A549 (cell line): ENCODE data around the gene IGF2BP1. TPM values are rescaled to one million over a fixed set of nuclear protein-coding genes. Genes with fewer than 3 reads are reported as not detected.
A peak's percentile ranks its signal among the peaks of the same experiment; 100 is the strongest.
"Not testable (repeated sequence)": the region's sequence is repeated elsewhere in the genome, so short reads cannot be mapped to it uniquely, and the experiment has no call there.

ENCODE experiments used
- ATAC-seq, 2 experiments: fragments of 200-7000 bp in 1 of 2; fragments of >200 bp in 1 of 2; cut with Nextera tagmentation in 1 of 2; cut with Tn5 transposase in 1 of 2; 3 replicates each; pipeline versions ENCODE4 v1.8.0 to v1.9.1; 2018 to 2020; ENCODE audit warnings: mild to moderate bottlenecking in 1 of 2, moderate library complexity in 1 of 2
- CTCF ChIA-PET: fragments of 300-600 bp; sonication (Branson Sonifier 250); formaldehyde crosslinking; extraction: SDS; loops from one replicate; lab custom pipeline; 2021; ENCODE audit warnings: antibody characterized with exemption, inconsistent platforms; lab: Yijun Ruan, JAX
- POLR2A ChIA-PET: fragments of 350-600 bp; formaldehyde crosslinking; extraction: SDS; loops from one replicate; lab custom pipeline; 2021; ENCODE audit warnings: antibody characterized with exemption, inconsistent platforms; lab: Yijun Ruan, JAX
- DNase-seq, 2 experiments: peaks; one replicate each; pipeline versions ENCODE4 v3.0.0 to v3.0.0-alpha.2; 2011 to 2016; ENCODE audit warnings: low read depth in 1 of 2, low spot score in 1 of 2
- FAIRE-seq: peaks from 2 replicates; lab custom pipeline; 2011; peaks lifted over from hg19 to GRCh38; lab: Jason Lieb, UNC
- H3K27ac ChIP-seq, 2 experiments: fragments of >200 bp; sonication (Bioruptor Twin); formaldehyde crosslinking; 3 replicates each; pipeline ENCODE4 v1.5.1; 2016 to 2017
- H3K4me1 ChIP-seq: fragments of >200 bp; sonication (Bioruptor Twin); formaldehyde crosslinking; 3 replicates; pipeline ENCODE4 v1.6.1; 2016
- H3K4me2 ChIP-seq: fragments of >200 bp; sonication (Bioruptor Twin); formaldehyde crosslinking; 3 replicates; pipeline ENCODE4 v1.6.1; 2016
- H3K4me3 ChIP-seq: fragments of >200 bp; sonication (Bioruptor Twin); formaldehyde crosslinking; 3 replicates; pipeline ENCODE4 v1.5.1; 2016
- H3K9me3 ChIP-seq: fragments of >200 bp; sonication (Bioruptor Twin); formaldehyde crosslinking; 3 replicates; pipeline ENCODE4 v1.6.1; 2016
- BHLHE40 ChIP-seq: IDR thresholded peaks from 2 replicates; pipeline ENCODE4 v1.6.1; 2012; ENCODE audit warnings: low read depth, low read length, inconsistent platforms
- CBX8 ChIP-seq: fragments of 200-600 bp; sonication (generic); IDR thresholded peaks from 2 replicates; pipeline ENCODE4 v1.6.1; 2016
- CHD2 ChIP-seq: fragments of 150-350 bp; IDR thresholded peaks from 2 replicates; pipeline ENCODE4 v1.6.1; 2014; ENCODE audit warnings: low read length; ENCODE audit not compliant: partially characterized antibody
- CHD4 ChIP-seq: fragments of 200-600 bp; sonication (generic); IDR thresholded peaks from 2 replicates; pipeline ENCODE4 v1.6.1; 2016; ENCODE audit warnings: antibody characterized with exemption, mild to moderate bottlenecking, borderline replicate concordance
- EHF ChIP-seq: fragments of 250-450 bp; sonication (Bioruptor Pico); IDR thresholded peaks from 2 replicates; pipeline ENCODE4 v1.5.0; 2020; ENCODE audit warnings: mild to moderate bottlenecking
- ESRRA ChIP-seq: fragments of 150-350 bp; IDR thresholded peaks from 2 replicates; pipeline ENCODE4 v1.6.1; 2014; ENCODE audit warnings: mild to moderate bottlenecking, low read length, borderline replicate concordance
- FOSL2 ChIP-seq, 2 experiments: fragments of 450-650 bp in 1 of 2; fragments of >200 bp in 1 of 2; sonication (Bioruptor Twin) in 1 of 2; formaldehyde crosslinking; IDR thresholded peaks; 2 replicates each; pipeline versions ENCODE4 v1.5.0 to v1.6.1; 2016 to 2020; ENCODE audit warnings: mild to moderate bottlenecking in 1 of 2, moderate library complexity in 1 of 2
- GATA3 ChIP-seq: IDR thresholded peaks from 2 replicates; pipeline ENCODE4 v1.6.1; 2012; ENCODE audit warnings: borderline replicate concordance
- HDAC2 ChIP-seq: fragments of 200-600 bp; sonication (generic); IDR thresholded peaks from 2 replicates; pipeline ENCODE4 v1.6.1; 2016
- HOXA7 ChIP-seq: fragments of 250-450 bp; sonication (Bioruptor Pico); IDR thresholded peaks from 2 replicates; pipeline ENCODE4 v1.5.0; 2020; ENCODE audit warnings: mild to moderate bottlenecking, moderate library complexity
- HOXB13 ChIP-seq: fragments of 250-450 bp; sonication (Bioruptor Pico); IDR thresholded peaks from 2 replicates; pipeline ENCODE4 v1.5.0; 2020; ENCODE audit warnings: low read depth, mild to moderate bottlenecking, moderate library complexity
- KDM5A ChIP-seq: fragments of 200-600 bp; sonication (generic); IDR thresholded peaks from 2 replicates; pipeline ENCODE4 v1.6.1; 2016; ENCODE audit warnings: antibody characterized with exemption, mild to moderate bottlenecking
- MAFK ChIP-seq: fragments of 450-650 bp; IDR thresholded peaks from 2 replicates; pipeline ENCODE4 v1.6.1; 2014; ENCODE audit not compliant: partially characterized antibody
- MYC ChIP-seq: IDR thresholded peaks from 2 replicates; pipeline ENCODE4 v1.6.1; 2012; ENCODE audit warnings: mild to moderate bottlenecking, inconsistent platforms, low read length, improper control_type of control experiment, borderline replicate concordance
- POLR2AphosphoS2 ChIP-seq: conservative IDR thresholded peaks from 2 replicates; pipeline ENCODE4 v1.6.1; 2012; ENCODE audit warnings: low read length, improper control_type of control experiment, inconsistent platforms
- RFX5 ChIP-seq: fragments of 450-650 bp; IDR thresholded peaks from 2 replicates; pipeline ENCODE4 v1.7.1; 2014; ENCODE audit warnings: antibody characterized with exemption, mild to moderate bottlenecking, moderate library complexity
- SREBF2 ChIP-seq: fragments of 450-650 bp; IDR thresholded peaks from 2 replicates; pipeline ENCODE4 v1.6.1; 2014; ENCODE audit warnings: mild to moderate bottlenecking, moderate library complexity
- ZC3H11A ChIP-seq: fragments of 450-650 bp; IDR thresholded peaks from 2 replicates; pipeline ENCODE4 v1.6.1; 2014; ENCODE audit warnings: antibody characterized with exemption, mild to moderate bottlenecking
- WGBS: methylation state at CpG from one replicate; pipeline ENCODE4 v1.1.6; 2017; ENCODE audit errors: missing lambda C conversion rate; 5-methylcytosine and 5-hydroxymethylcytosine counted together
- polyA plus RNA-seq, 4 experiments: library from polyadenylated mRNA; depleted of rRNA in 3 of 4; stranded (reverse); fragments of >200 nt; fragmentation: RNase III in 1 of 4; extraction: RNeasy Plus Mini Kit Qiagen cat#74134 plus additional on column Dnase treatment in 1 of 4; gene quantifications; 2 replicates in 3 of 4; 3 replicates in 1 of 4; pipeline ENCODE4 v1.2.3, GENCODE V29; 2011 to 2017
- small RNA-seq, 6 experiments: library from RNA; depleted of rRNA; stranded (forward); fragments of <200 nt; gene quantifications; one replicate each; pipeline ENCODE3, GENCODE V24; 2012
- TF ChIP-seq, protein P1 (sequence below): IDR thresholded peaks from 2 replicates; pipeline ENCODE4 v1.6.1; 2012

IGF2BP1 gene
- polyA plus RNA-seq, 2 of the 4 experiments (the other 2 are of a cell fraction), result 26.2 to 40.3 TPM

DNA sequence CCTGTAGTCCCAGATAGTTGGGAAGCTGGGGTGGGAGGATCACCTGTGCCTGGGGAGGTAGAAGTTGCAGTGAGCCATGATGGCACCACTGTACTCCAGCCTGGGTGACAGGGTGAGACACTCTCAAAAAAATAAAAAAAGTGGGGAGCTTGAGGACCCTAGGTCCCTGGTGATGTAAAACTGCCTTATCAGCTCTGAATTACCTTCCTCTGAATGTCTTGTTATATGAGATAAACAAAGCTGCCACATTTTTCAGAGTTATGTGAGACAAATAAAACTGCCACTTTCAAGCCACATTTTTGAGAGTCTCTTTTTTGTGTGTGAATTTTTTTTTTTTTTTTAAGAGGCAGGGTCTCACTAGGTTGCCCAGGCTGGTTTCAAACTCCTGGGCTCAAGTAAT is 103.4 kb downstream of the IGF2BP1 start:
- no peak for TF ChIP-seq HOXA7 (CRISPR knock-in tag)
- no peak overlapping the region for H3K4me2 ChIP-seq
- FAIRE-seq, result no peak
- no peak for ATAC-seq
- no peak overlapping the region for H3K4me3 ChIP-seq
- H3K9me3 ChIP-seq, result no peaks in the 10 kb centered on the region
- H3K27ac ChIP-seq, result peak overlapping the region; percentile 59 to 83
- H3K4me1 ChIP-seq, result peaks cover 25% of the 10 kb centered on the region
- CTCF ChIA-PET, result interaction anchor here (0.6 to 2.6 kb wide), 6 partner anchors 10 to 1197 kb away, joined by 3 to 11 read pairs (median 4); no protein-coding TSS in a partner anchor
- POLR2A ChIA-PET, result interaction anchor here (1.7 kb wide), 1 partner anchor 41 kb away, joined by 4 read pairs; no protein-coding TSS in a partner anchor
- no peak for DNase-seq

DNA sequence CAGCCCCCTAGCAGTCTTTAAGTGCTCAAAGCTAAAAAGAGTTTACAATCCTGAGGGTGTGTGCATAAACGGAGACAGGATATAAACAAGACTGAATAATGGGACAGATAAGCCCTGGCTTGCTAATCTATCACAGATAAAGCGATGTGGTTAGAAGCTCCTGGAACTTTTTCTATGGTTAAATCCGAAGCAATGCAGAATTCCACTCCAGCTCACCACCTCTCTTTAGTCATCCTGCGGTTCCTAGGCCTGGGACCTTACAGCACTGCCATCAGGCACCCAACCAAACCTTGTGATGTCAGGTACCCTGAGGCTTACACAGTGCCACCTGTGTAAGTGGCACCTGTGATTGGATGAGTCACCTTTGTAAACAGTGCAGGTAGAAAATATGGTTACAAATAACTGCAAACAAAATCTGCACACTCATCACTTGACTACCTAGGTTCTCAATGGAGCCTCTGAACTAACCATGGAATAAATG is 103.9 kb downstream of the IGF2BP1 start:
- DNase-seq (no peak), ATAC-seq (peak; percentile 41 to 54; a peak in 5 of 6 replicates)

DNA sequence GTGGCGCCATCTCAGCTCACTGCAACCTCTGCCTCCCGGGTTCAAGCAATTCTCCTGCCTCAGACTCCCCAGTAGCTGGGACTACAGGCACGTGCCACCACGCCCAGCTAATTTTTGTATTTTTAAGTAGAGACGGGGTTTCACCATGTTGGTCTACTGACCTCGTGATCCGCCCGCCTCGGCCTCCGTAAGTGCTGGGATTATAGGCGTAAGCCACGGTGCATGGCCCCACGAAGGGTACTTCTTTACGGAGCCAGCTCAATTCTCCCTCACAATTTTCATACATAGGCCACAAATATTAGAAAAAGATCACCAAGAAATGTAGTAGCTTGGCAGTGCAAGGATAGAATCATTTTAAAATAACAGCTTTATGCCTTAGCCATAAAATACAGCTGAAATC is 106.2 kb downstream of the IGF2BP1 start:
- POLR2A ChIA-PET, result interaction anchor here (0.7 kb wide), 1 partner anchor 1189 kb away, joined by 4 read pairs; no protein-coding TSS in a partner anchor
- WGBS, result 94% methylated on average over 14 of the region's 14 CpGs

More for the DNA sequence above, 103.9 kb downstream of the IGF2BP1 start:
- WGBS, result 62% methylated on average over 4 of the region's 4 CpGs
- no peak overlapping the region for H3K4me3 ChIP-seq
- FAIRE-seq, result no peak
- ChIA-PET CTCF (interaction anchor here (0.7 to 2.6 kb wide), 12 partner anchors 8 to 1197 kb away, joined by 3 to 11 read pairs (median 6); no protein-coding TSS in a partner anchor), POLR2A (interaction anchor here (1.7 kb wide), 1 partner anchor 41 kb away, joined by 4 read pairs; no protein-coding TSS in a partner anchor)
- H3K4me1 ChIP-seq, result peaks cover 30% of the 10 kb centered on the region
- H3K4me2 ChIP-seq, result peak overlapping the region; percentile 45
- TF ChIP-seq FOSL2 (IDR thresholded peaks at IDR 0.05) (no peak), FOSL2 (CRISPR knock-in tag; IDR thresholded peaks at IDR 0.05) (peak; percentile 79), MAFK (peak; percentile 94), GATA3 (no peak)
- peak overlapping the region; percentile 59 to 83 for H3K27ac ChIP-seq
- no peaks in the 10 kb centered on the region for H3K9me3 ChIP-seq

DNA sequence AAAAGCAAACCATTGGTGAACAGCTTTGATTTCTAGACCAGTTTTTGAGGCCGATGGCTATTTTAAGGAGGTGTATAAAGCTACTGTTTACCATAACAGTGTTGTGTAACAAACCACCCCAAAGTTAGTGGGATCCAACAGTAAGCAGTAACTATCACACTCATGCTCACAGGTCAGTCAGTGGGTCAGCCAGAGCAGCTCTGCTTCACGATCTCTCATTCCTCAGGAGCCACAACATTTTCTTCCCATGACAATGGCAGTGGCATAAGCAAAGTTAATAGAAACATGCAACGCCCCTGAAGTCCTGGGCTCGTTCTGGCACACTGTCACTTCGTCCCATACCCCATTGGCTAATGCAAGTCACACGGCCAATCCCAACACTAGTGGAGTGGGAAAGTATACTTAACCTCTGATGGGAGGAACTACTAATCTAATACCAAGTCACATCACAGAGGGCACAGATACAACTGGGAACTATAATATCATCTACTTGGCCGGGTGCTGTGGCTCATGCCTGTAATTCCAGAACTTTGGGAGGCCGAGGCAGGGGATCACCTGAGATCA is 107.4 kb downstream of the IGF2BP1 start:
- Histone ChIP-seq H3K4me1 (peaks cover 61% of the 10 kb centered on the region), H3K4me3 (no peak overlapping the region), H3K27ac (peak overlapping the region in 1 of 2 experiments; percentile 85; a peak in 4 of 6 replicates), H3K9me3 (no peaks in the 10 kb centered on the region), H3K4me2 (no peak overlapping the region)
- ATAC-seq, result no peak
- no peak for TF ChIP-seq HOXB13 (CRISPR knock-in tag)
- no peak for TF ChIP-seq BHLHE40
- no peak for TF ChIP-seq HDAC2
- no peak for TF ChIP-seq ZC3H11A
- TF ChIP-seq POLR2AphosphoS2, result no peak
- TF ChIP-seq, protein P1, sequence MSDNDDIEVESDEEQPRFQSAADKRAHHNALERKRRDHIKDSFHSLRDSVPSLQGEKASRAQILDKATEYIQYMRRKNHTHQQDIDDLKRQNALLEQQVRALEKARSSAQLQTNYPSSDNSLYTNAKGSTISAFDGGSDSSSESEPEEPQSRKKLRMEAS, result no peak
- TF ChIP-seq FOSL2 (IDR thresholded peaks at IDR 0.05), result no peak
- TF ChIP-seq FOSL2 (CRISPR knock-in tag; IDR thresholded peaks at IDR 0.05), result no peak
- no peak for TF ChIP-seq RFX5
- no peak for TF ChIP-seq SREBF2
- no peak for TF ChIP-seq CHD4
- no peak for TF ChIP-seq HOXA7 (CRISPR knock-in tag)
- TF ChIP-seq CBX8, result no peak
- TF ChIP-seq ESRRA, result no peak
- TF ChIP-seq KDM5A, result no peak
- TF ChIP-seq MYC, result no peak
- TF ChIP-seq CHD2, result no peak
- no peak for TF ChIP-seq EHF (CRISPR knock-in tag)
- ChIA-PET CTCF (interaction anchor here (0.9 to 3.2 kb wide), 9 partner anchors 10 to 150 kb away, joined by 3 to 16 read pairs (median 5); no protein-coding TSS in a partner anchor), POLR2A (no interaction called here)
- FAIRE-seq, result no peak
- DNase-seq, result no peak
- 91% methylated on average over 8 of the region's 8 CpGs for WGBS

More for the DNA sequence above, 106.2 kb downstream of the IGF2BP1 start:
- H3K4me2 ChIP-seq, DNase-seq, FAIRE-seq, H3K9me3 ChIP-seq, H3K4me3 ChIP-seq, ATAC-seq: not testable (repeated sequence)
- peak overlapping the region in 1 of 2 experiments; percentile 85; a peak in 2 of 6 replicates for H3K27ac ChIP-seq
- H3K4me1 ChIP-seq, result peaks cover 52% of the 10 kb centered on the region
- CTCF ChIA-PET, result interaction anchor here (0.6 to 3.2 kb wide), 9 partner anchors 11 to 149 kb away, joined by 3 to 16 read pairs (median 3); no protein-coding TSS in a partner anchor

Small RNA genes within 50 kb of the gene (small RNA-seq; reads per million reads assigned to genes)
- 0 reads per million in 6 experiments for gene RF00017
- 0 to 0.29 (median 0) reads per million in 6 experiments for gene RF01210
- gene RNU1-42P, result 0 to 5.2 (median 0.23) reads per million in 6 experiments
- gene RNU6-826P, result 0 to 33.5 (median 1.2) reads per million in 6 experiments

Other genes starting within 250 kb of the IGF2BP1 start
- gene TTLL6, start 180.2 kb upstream of the IGF2BP1 start, polyA plus RNA-seq (2011; rRNA removed), result 7.8 and 8.9 TPM in 2 replicates
- gene TTLL6, start 180.2 kb upstream of the IGF2BP1 start, polyA plus RNA-seq (2017; fragmentation: RNase III; extraction: RNeasy Plus Mini Kit Qiagen cat#74134 plus additional on column Dnase treatment), result 1.1 to 1.6 TPM (median 1.3 TPM) in 3 replicates
- 194 and 199 TPM in 2 replicates for gene CALCOCO2, start 166.3 kb upstream of the IGF2BP1 start, polyA plus RNA-seq (2011; rRNA removed)
- gene CALCOCO2, start 166.3 kb upstream of the IGF2BP1 start, polyA plus RNA-seq (2017; fragmentation: RNase III; extraction: RNeasy Plus Mini Kit Qiagen cat#74134 plus additional on column Dnase treatment), result 71.6 to 74.5 TPM (median 72.5 TPM) in 3 replicates
- gene ATP5MC1, start 104.6 kb upstream of the IGF2BP1 start, polyA plus RNA-seq (2011; rRNA removed), result 287 and 394 TPM in 2 replicates
- 545 to 704 TPM (median 623 TPM) in 3 replicates for gene ATP5MC1, start 104.6 kb upstream of the IGF2BP1 start, polyA plus RNA-seq (2017; fragmentation: RNase III; extraction: RNeasy Plus Mini Kit Qiagen cat#74134 plus additional on column Dnase treatment)
- gene UBE2Z, start 89.0 kb upstream of the IGF2BP1 start, polyA plus RNA-seq (2011; rRNA removed), result 174 and 196 TPM in 2 replicates
- 104 to 114 TPM (median 109 TPM) in 3 replicates for gene UBE2Z, start 89.0 kb upstream of the IGF2BP1 start, polyA plus RNA-seq (2017; fragmentation: RNase III; extraction: RNeasy Plus Mini Kit Qiagen cat#74134 plus additional on column Dnase treatment)
- 187 and 209 TPM in 2 replicates for gene SNF8, start 52.5 kb upstream of the IGF2BP1 start, polyA plus RNA-seq (2011; rRNA removed)
- gene SNF8, start 52.5 kb upstream of the IGF2BP1 start, polyA plus RNA-seq (2017; fragmentation: RNase III; extraction: RNeasy Plus Mini Kit Qiagen cat#74134 plus additional on column Dnase treatment), result 298 to 323 TPM (median 320 TPM) in 3 replicates
- gene GIP, start 28.8 kb upstream of the IGF2BP1 start, polyA plus RNA-seq (2011; rRNA removed), result 6.1 and 6.3 TPM in 2 replicates
- gene GIP, start 28.8 kb upstream of the IGF2BP1 start, polyA plus RNA-seq (2017; fragmentation: RNase III; extraction: RNeasy Plus Mini Kit Qiagen cat#74134 plus additional on column Dnase treatment), result 3.5 to 5.2 TPM (median 5.2 TPM) in 3 replicates
- gene B4GALNT2, start 135.4 kb downstream of the IGF2BP1 start, polyA plus RNA-seq (2011; rRNA removed), result 0.49 and 0.69 TPM in 2 replicates
- gene B4GALNT2, start 135.4 kb downstream of the IGF2BP1 start, polyA plus RNA-seq (2017; fragmentation: RNase III; extraction: RNeasy Plus Mini Kit Qiagen cat#74134 plus additional on column Dnase treatment), result 0.20 to 0.43 TPM (median 0.36 TPM) in 3 replicates
- gene GNGT2, start 213.2 kb downstream of the IGF2BP1 start, polyA plus RNA-seq (2011; rRNA removed), result not detected in 2 replicates
- gene GNGT2, start 213.2 kb downstream of the IGF2BP1 start, polyA plus RNA-seq (2017; fragmentation: RNase III; extraction: RNeasy Plus Mini Kit Qiagen cat#74134 plus additional on column Dnase treatment), result 0.25 to 0.34 TPM (median 0.31 TPM) in 3 replicates
- not detected in 2 replicates for gene ABI3, start 213.3 kb downstream of the IGF2BP1 start, polyA plus RNA-seq (2011; rRNA removed)
- gene ABI3, start 213.3 kb downstream of the IGF2BP1 start, polyA plus RNA-seq (2017; fragmentation: RNase III; extraction: RNeasy Plus Mini Kit Qiagen cat#74134 plus additional on column Dnase treatment), result not detected in 3 replicates
- 0.32 and 0.34 TPM in 2 replicates for gene PHOSPHO1, start 233.4 kb downstream of the IGF2BP1 start, polyA plus RNA-seq (2011; rRNA removed)
- 0.98 to 1.6 TPM (median 1.1 TPM) in 3 replicates for gene PHOSPHO1, start 233.4 kb downstream of the IGF2BP1 start, polyA plus RNA-seq (2017; fragmentation: RNase III; extraction: RNeasy Plus Mini Kit Qiagen cat#74134 plus additional on column Dnase treatment)